Measurements from ENCODE around the gene TJAP1.

DNA sequence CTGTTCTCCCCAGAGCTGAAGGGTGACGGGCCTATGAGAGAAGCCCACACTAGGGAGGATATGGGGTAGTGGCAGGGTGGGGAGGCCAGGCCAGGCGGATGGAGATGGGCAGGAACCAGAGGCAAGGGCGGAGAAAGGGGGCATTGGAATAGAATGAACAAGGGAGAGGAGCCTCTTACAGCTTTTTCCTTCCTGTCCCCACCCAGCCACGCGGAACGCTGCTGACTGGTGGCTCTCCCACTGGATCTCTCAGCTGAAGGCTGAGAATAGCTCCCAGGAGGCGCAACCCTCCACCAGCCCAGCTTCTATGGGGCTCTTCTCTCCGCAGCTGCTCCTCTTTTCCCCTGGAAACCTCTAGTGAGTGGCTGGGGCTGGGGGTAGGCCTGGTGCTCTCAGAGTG lies 32.8 kb upstream of the TJAP1 start:
- TF ChIP-seq EZH2phosphoT487 (IDR thresholded peaks at IDR 0.05), result no peak
- TF ChIP-seq, protein P1, sequence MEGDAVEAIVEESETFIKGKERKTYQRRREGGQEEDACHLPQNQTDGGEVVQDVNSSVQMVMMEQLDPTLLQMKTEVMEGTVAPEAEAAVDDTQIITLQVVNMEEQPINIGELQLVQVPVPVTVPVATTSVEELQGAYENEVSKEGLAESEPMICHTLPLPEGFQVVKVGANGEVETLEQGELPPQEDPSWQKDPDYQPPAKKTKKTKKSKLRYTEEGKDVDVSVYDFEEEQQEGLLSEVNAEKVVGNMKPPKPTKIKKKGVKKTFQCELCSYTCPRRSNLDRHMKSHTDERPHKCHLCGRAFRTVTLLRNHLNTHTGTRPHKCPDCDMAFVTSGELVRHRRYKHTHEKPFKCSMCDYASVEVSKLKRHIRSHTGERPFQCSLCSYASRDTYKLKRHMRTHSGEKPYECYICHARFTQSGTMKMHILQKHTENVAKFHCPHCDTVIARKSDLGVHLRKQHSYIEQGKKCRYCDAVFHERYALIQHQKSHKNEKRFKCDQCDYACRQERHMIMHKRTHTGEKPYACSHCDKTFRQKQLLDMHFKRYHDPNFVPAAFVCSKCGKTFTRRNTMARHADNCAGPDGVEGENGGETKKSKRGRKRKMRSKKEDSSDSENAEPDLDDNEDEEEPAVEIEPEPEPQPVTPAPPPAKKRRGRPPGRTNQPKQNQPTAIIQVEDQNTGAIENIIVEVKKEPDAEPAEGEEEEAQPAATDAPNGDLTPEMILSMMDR (IDR thresholded peaks at IDR 0.05), result no peak

All from neural progenitor cell (in vitro differentiated cells).